Adrenal gland (tissue), 12 donors: ENCODE data around the gene SEMA6C. TPM values are rescaled to one million over a fixed set of nuclear protein-coding genes. Genes with fewer than 3 reads are reported as not detected.

ENCODE experiments used
- DNase-seq, 7 donors: peaks; one replicate each; pipeline ENCODE4 v3.0.0-alpha.2; 2019 to 2020
- H3K27ac ChIP-seq, 5 donors: fragments of 200-600 bp; sonication (generic) in 4 of 5; 1 replicate in 3 of 5; 2 replicates in 2 of 5; pipeline versions ENCODE4 v1.5.1 to v1.8.0; 2016 to 2020; ENCODE audit warnings: mild to moderate bottlenecking in 1 of 5
- H3K27me3 ChIP-seq: fragments of 200-600 bp; 2 replicates; pipeline ENCODE4 v1.8.0; 2021
- H3K36me3 ChIP-seq, 2 donors: fragments of 200-600 bp; replicated peaks in 1 of 2; 1 replicate in 1 of 2; 2 replicates in 1 of 2; pipeline versions ENCODE4 v1.5.1 to v1.8.0; 2018 to 2022
- H3K4me1 ChIP-seq, 2 donors: fragments of 200-600 bp; replicated peaks in 1 of 2; 1 replicate in 1 of 2; 2 replicates in 1 of 2; pipeline versions ENCODE4 v1.5.1 to v1.8.0; 2018 to 2021
- H3K4me3 ChIP-seq, 4 donors: fragments of 200-600 bp; sonication (generic) in 3 of 4; one replicate each; pipeline ENCODE4 v1.5.1; 2016 to 2018
- H3K9me3 ChIP-seq, 3 donors: fragments of 200-600 bp; sonication (generic) in 1 of 3; replicated peaks in 1 of 3; 1 replicate in 2 of 3; 2 replicates in 1 of 3; pipeline versions ENCODE4 v1.5.1 to v1.8.0; 2016 to 2021
- CTCF ChIP-seq, 6 experiments: fragments of 450-650 bp in 4 of 6; fragments of 200-600 bp in 2 of 6; sonication (generic) in 1 of 6; IDR thresholded peaks; 1 replicate in 5 of 6; 2 replicates in 1 of 6; pipeline versions ENCODE4 v1.5.1 to v1.8.0; 2016 to 2021; ENCODE audit warnings: antibody characterized with exemption in 6 of 6, mild to moderate bottlenecking in 2 of 6, moderate library complexity in 1 of 6
- POLR2A ChIP-seq, 2 donors: fragments of 450-650 bp; IDR thresholded peaks; one replicate each; pipeline ENCODE4 v1.6.1; 2017; ENCODE audit warnings: antibody characterized with exemption in 2 of 2, mild to moderate bottlenecking in 2 of 2, moderate library complexity in 1 of 2
- WGBS, 4 donors: extraction: QIAGEN DNeasy Blood & Tissue Kit in 2 of 4; methylation state at CpG; one replicate each; pipeline versions ENCODE4 v1.1.5 to v1.1.7; 2013 to 2017; 5-methylcytosine and 5-hydroxymethylcytosine counted together
- intact Hi-C, 2 donors: fragments of 100-400 bp; cut with DNase I; formaldehyde crosslinking; loops; one replicate each; pipeline versions ENCODE4 v1.14.1 to v1.15.0; 2022 to 2023
- polyA plus RNA-seq, 3 donors: library from polyadenylated mRNA; stranded (reverse); fragments of 200-250 nt in 2 of 3; fragments of 350-450 nt in 1 of 3; fragmentation: Illumina TruSeq in 1 of 3; extraction: RNeasy Lipid Tissue Mini Kit (QIAGEN cat#74804) in 1 of 3; gene quantifications; one replicate each; pipeline ENCODE4 v1.2.3, GENCODE V29; 2013 to 2014
- total RNA-seq, 9 donors: library from RNA; depleted of rRNA in 4 of 9; stranded (reverse); fragments of >200 nt in 4 of 9; fragments of 120-200 nt in 1 of 9; fragmentation: NEBNext Ultra II Directional in 1 of 9; extraction: Animal tissue kit (Norgen Biotek cat#: 25700) in 1 of 9; gene quantifications; one replicate each; pipeline versions ENCODE4 v1.1.0 to v1.2.4, GENCODE V29; 2013 to 2023
- donor health status: healthy with polysubstance abuse.
- donor health status: Bipolar disorder and iron deficiency.
- donor health status: DM: yes; HTN: yes; CAD: no.
- donor health status: DM: no; HTN: no; CAD: no.
- donor health status: DM: no; HTN: no; CAD: no.
- donor health status: DM: yes; HTN: yes; CAD: no.

SEMA6C gene
- total and polyA plus RNA-seq, 12 donors, result 0.66 to 40.5 (median 3.8) TPM

- Histone ChIP-seq H3K27ac (peak overlapping the region in 2 of 5 donors; percentile 74 to 77), H3K9me3 (no peaks in the 10 kb centered on the region), H3K4me1 (peaks cover 0 to 21% of the 10 kb centered on the region in 2 donors), H3K4me3 (no peak overlapping the region), H3K27me3 (no peaks in the 10 kb centered on the region), H3K36me3 (no peaks in the 10 kb centered on the region)
- WGBS, 4 donors, result 92 to 100% (median 94%) methylated on average over 2 of the region's 2 CpGs
- TF ChIP-seq POLR2A (IDR thresholded peaks at IDR 0.05), result no peak
- TF ChIP-seq CTCF (IDR thresholded peaks at IDR 0.05), result no peak
- intact Hi-C loops, result loop anchor here in 1 of 2 donors (5.0 kb wide), 1 partner anchor 35 kb away; no protein-coding TSS in a partner anchor
- DNase-seq, result no peak
Observed at GRCh38 chr1:151147665-151148064, 1.2 kb upstream of the SEMA6C start.

DNA sequence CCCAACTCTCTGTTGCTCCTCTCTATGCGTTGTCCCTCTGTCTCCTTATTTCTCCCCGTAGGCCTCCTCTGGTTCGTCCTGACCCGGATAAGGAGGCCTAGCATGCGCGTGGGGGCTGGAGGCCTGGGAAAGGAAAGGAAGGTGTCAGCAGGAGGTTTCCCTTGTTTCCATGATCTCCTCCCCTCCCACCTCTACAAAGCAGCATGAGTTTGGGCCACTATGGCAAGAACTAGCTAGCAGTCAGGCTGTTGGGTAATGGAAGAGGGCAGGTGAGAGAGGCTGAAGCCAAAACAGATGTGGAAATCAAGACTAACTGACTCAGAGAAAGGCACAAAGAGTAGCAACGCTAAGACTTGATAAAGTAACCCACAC is 687 bp upstream of the SEMA6C start:
- Histone ChIP-seq H3K4me1 (peaks cover 0 to 21% of the 10 kb centered on the region in 2 donors), H3K4me3 (peak overlapping the region in 2 of 4 donors; percentile 40 to 67), H3K27me3 (no peaks in the 10 kb centered on the region), H3K36me3 (no peaks in the 10 kb centered on the region), H3K9me3 (no peaks in the 10 kb centered on the region), H3K27ac (peak overlapping the region in 4 of 5 donors; percentile 10 to 77 (median 64))
- peak in 1 of 7 donors; percentile 10 for DNase-seq
- TF ChIP-seq CTCF (IDR thresholded peaks at IDR 0.05) (no peak), POLR2A (IDR thresholded peaks at IDR 0.05) (no peak)
- 12 to 33% (median 25%) methylated on average over 7 of the region's 7 CpGs for WGBS, 4 donors
- intact Hi-C loops, result loop anchor here in 1 of 2 donors (5.0 kb wide), 1 partner anchor 35 kb away; no protein-coding TSS in a partner anchor

DNA sequence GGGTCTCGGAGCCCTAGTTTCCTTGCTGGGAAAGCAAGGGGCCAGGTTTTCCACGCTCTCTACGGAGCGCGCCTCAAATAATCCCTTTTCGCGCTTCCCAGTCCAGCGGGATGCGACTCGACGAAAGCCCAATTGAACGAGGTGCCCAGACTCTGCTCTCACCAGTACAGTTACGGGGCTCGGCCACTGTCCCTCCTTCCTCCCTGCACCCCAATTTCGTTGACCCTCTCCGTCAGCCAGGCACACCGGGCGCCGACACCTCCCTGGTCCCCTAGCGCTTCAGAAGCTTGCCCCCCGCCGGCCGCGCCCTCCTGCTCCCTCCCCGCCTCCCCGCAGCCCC is 389 bp downstream of the SEMA6C start:
- no peak for TF ChIP-seq POLR2A (IDR thresholded peaks at IDR 0.05)
- TF ChIP-seq CTCF (IDR thresholded peaks at IDR 0.05), result no peak
- peak overlapping the region in 3 of 4 donors; percentile 23 to 67 (median 40) for H3K4me3 ChIP-seq
- no peak for DNase-seq
- 0 to 7% (median 5%) methylated on average over 4 to 26 of the region's 26 CpGs; no CpG with 5 or more reads in 1 of the 4 donors for WGBS, 4 donors
- intact Hi-C loops, result loop anchor here in 1 of 2 donors (5.0 kb wide), 1 partner anchor 34 kb away; no protein-coding TSS in a partner anchor
- no peaks in the 10 kb centered on the region for H3K27me3 ChIP-seq
- H3K4me1 ChIP-seq, result peaks cover 0 to 21% of the 10 kb centered on the region in 2 donors
- H3K27ac ChIP-seq, result peak overlapping the region in 2 of 5 donors; percentile 4 to 77
- no peaks in the 10 kb centered on the region for H3K9me3 ChIP-seq
- H3K36me3 ChIP-seq, result no peaks in the 10 kb centered on the region

- DNase-seq, result peak in 1 of 7 donors; percentile 60
- TF ChIP-seq POLR2A (IDR thresholded peaks at IDR 0.05) (no peak), CTCF (IDR thresholded peaks at IDR 0.05) (no peak)
- Histone ChIP-seq H3K36me3 (no peaks in the 10 kb centered on the region), H3K4me3 (peak overlapping the region in 2 of 4 donors; percentile 40 to 67), H3K27ac (peak overlapping the region in 1 of 5 donors; percentile 4), H3K4me1 (peaks cover 0 to 21% of the 10 kb centered on the region in 2 donors), H3K27me3 (no peaks in the 10 kb centered on the region), H3K9me3 (no peaks in the 10 kb centered on the region)
- intact Hi-C loops, result loop anchor here in 1 of 2 donors (5.0 kb wide), 1 partner anchor 33 kb away; no protein-coding TSS in a partner anchor
- WGBS, 4 donors, result 37 to 76% (median 41%) methylated on average over 16 to 43 of the region's 43 CpGs
Observed at GRCh38 chr1:151145304-151146071, 943 bp downstream of the SEMA6C start.
